WTC11 (cell line): Measurements from ENCODE around the gene UFL1.

Experiments
- CTCF ChIP-seq: fragments of 200-600 bp; IDR thresholded peaks from 2 replicates; pipeline ENCODE4 v1.8.0; 2022; ENCODE audit warnings: antibody characterized with exemption
- ESRRA ChIP-seq: sonication (generic); formaldehyde crosslinking; IDR thresholded peaks from 2 replicates; pipeline ENCODE4 v1.8.1; 2022; ENCODE audit warnings: mild to moderate bottlenecking, missing genetic modification reagents, borderline replicate concordance
- TP53 ChIP-seq: sonication (generic); formaldehyde crosslinking; IDR thresholded peaks from 2 replicates; pipeline ENCODE4 v1.8.1; 2023; ENCODE audit warnings: mild to moderate bottlenecking, missing genetic modification reagents

GRCh38 chr6:96499781-96500180, 21.8 kb upstream of the UFL1 start:
- TF ChIP-seq ESRRA (CRISPR knock-in tag) (no peak), CTCF (no peak), TP53 (no peak)
